ENCODE measurements around the gene PGLYRP2.
A peak's percentile ranks its signal among the peaks of the same experiment; 100 is the strongest.

The PGLYRP2 gene

GRCh38 chr19:15438577-15438976 is 40.7 kb downstream of the PGLYRP2 start:
- DNase-seq = no peak

GRCh38 chr19:15438124-15438496 is 41.2 kb downstream of the PGLYRP2 start:
- no peak for DNase-seq

GRCh38 chr19:15437355-15438123 is 41.8 kb downstream of the PGLYRP2 start:
- DNase-seq = no peak

GRCh38 chr19:15436826-15437110 is 42.5 kb downstream of the PGLYRP2 start:
- no peak for DNase-seq

- no peak for DNase-seq
Measured at GRCh38 chr19:15436012-15436825, 43.1 kb downstream of the PGLYRP2 start.

- DNase-seq = no peak
Measured at GRCh38 chr19:15433519-15434069, 45.7 kb downstream of the PGLYRP2 start.

GRCh38 chr19:15432629-15433518 is 46.4 kb downstream of the PGLYRP2 start:
- DNase-seq = peak; percentile 93

- no peak for DNase-seq
Measured at GRCh38 chr19:15432018-15432494, 47.2 kb downstream of the PGLYRP2 start.

- DNase-seq = no peak
Measured at GRCh38 chr19:15431396-15432017, 47.8 kb downstream of the PGLYRP2 start.

- no peak for DNase-seq
Measured at GRCh38 chr19:15430526-15431120, 48.7 kb downstream of the PGLYRP2 start.

GRCh38 chr19:15429825-15430467 is 49.4 kb downstream of the PGLYRP2 start:
- no peak for DNase-seq

- no peak for DNase-seq
Measured at GRCh38 chr19:15428956-15429824, 50.1 kb downstream of the PGLYRP2 start.

- no peak for DNase-seq
Measured at GRCh38 chr19:15427991-15428471, 51.3 kb downstream of the PGLYRP2 start.

- DNase-seq = no peak
Measured at GRCh38 chr19:15427350-15427700, 52.0 kb downstream of the PGLYRP2 start.

GRCh38 chr19:15426485-15427349 is 52.6 kb downstream of the PGLYRP2 start:
- DNase-seq = no peak

- no peak for DNase-seq
Measured at GRCh38 chr19:15425321-15425950, 53.9 kb downstream of the PGLYRP2 start.

GRCh38 chr19:15424692-15425272 is 54.5 kb downstream of the PGLYRP2 start:
- DNase-seq = no peak

- DNase-seq = no peak
Measured at GRCh38 chr19:15424121-15424520, 55.2 kb downstream of the PGLYRP2 start.

Data from CD4-positive, alpha-beta T cell treated with Interleukin-12 subunit alpha and Interleukin-12 subunit beta, for 1 hour (primary cell).